SK-N-SH (cell line): ENCODE data around the gene DSCAM. TPM values are rescaled to one million over a fixed set of nuclear protein-coding genes. Genes with fewer than 3 reads are reported as not detected.

Source experiments
- CTCF ChIA-PET: fragments of 300-600, 350-600 bp; formaldehyde crosslinking; extraction: SDS; loops from one replicate; lab custom pipeline; 2021; lab: Yijun Ruan, JAX
- POLR2A ChIA-PET: fragments of 350-600 bp; sonication (Branson Sonifier 250); formaldehyde crosslinking; extraction: SDS; loops from one replicate; lab custom pipeline; 2020; ENCODE audit warnings: antibody characterized with exemption, inconsistent platforms; lab: Yijun Ruan, JAX
- DNase-seq: peaks from one replicate; pipeline ENCODE4 v3.0.0; 2012
- H2AFZ ChIP-seq: fragments of 200-600 bp; sonication (generic); 2 replicates; pipeline ENCODE4 v1.8.1; 2016; ENCODE audit warnings: antibody characterized with exemption, mild to moderate bottlenecking, low read depth
- H3F3A ChIP-seq: fragments of 200-600 bp; sonication (generic); replicated peaks from 2 replicates; pipeline ENCODE3; 2016; ENCODE audit warnings: antibody characterized with exemption, mild to moderate bottlenecking; ENCODE audit not compliant: insufficient read depth
- H3K27ac ChIP-seq, 2 experiments: fragments of 200-500 bp in 1 of 2; fragments of 200-600 bp in 1 of 2; sonication (Bioruptor generic) in 1 of 2; sonication (generic), shearing (Covaris generic) in 1 of 2; 2 replicates each; pipeline versions ENCODE4 v1.5.1 to v1.6.1; 2014 to 2016; ENCODE audit warnings: low read depth in 2 of 2, inconsistent platforms in 1 of 2, low read length in 1 of 2, mild to moderate bottlenecking in 1 of 2, mixed read lengths in 1 of 2
- H3K27me3 ChIP-seq: fragments of 200-600 bp; sonication (generic), shearing (Covaris generic); 2 replicates; pipeline ENCODE4 v1.6.1; 2016; ENCODE audit warnings: mixed run types; ENCODE audit not compliant: insufficient read depth
- H3K36me3 ChIP-seq, 2 experiments: fragments of 200-500 bp in 1 of 2; fragments of 200-600 bp in 1 of 2; sonication (Bioruptor generic) in 1 of 2; sonication (generic) in 1 of 2; replicated peaks in 1 of 2; 2 replicates each; pipeline versions ENCODE3 to v1.5.1; 2014 to 2016; ENCODE audit warnings: low read length in 1 of 2, mild to moderate bottlenecking in 1 of 2; ENCODE audit not compliant: insufficient read depth in 2 of 2, control insufficient read depth in 1 of 2
- H3K4me1 ChIP-seq, 2 experiments: fragments of 200-500 bp in 1 of 2; fragments of 200-600 bp in 1 of 2; sonication (Bioruptor generic) in 1 of 2; sonication (generic), shearing (Covaris generic) in 1 of 2; 2 replicates each; pipeline versions ENCODE4 v1.5.1 to v1.6.1; 2014 to 2016; ENCODE audit warnings: low read depth in 1 of 2, low read length in 1 of 2, mixed run types in 1 of 2; ENCODE audit not compliant: insufficient read depth in 2 of 2, control insufficient read depth in 1 of 2
- H3K4me2 ChIP-seq: fragments of 200-600 bp; sonication (generic), shearing (Covaris generic); 2 replicates; pipeline ENCODE4 v1.6.1; 2017; ENCODE audit warnings: mixed run types
- H3K4me3 ChIP-seq, 2 experiments: fragments of 200-500 bp in 1 of 2; fragments of 200-600 bp in 1 of 2; sonication (Bioruptor generic) in 1 of 2; sonication (generic), shearing (Covaris generic) in 1 of 2; 2 replicates each; pipeline versions ENCODE4 v1.5.1 to v1.8.1; 2014 to 2016; ENCODE audit warnings: low read depth in 2 of 2, inconsistent platforms in 1 of 2, low read length in 1 of 2, mild to moderate bottlenecking in 1 of 2, mixed read lengths in 1 of 2, moderate library complexity in 1 of 2
- H3K79me2 ChIP-seq: fragments of 200-600 bp; sonication (generic); 2 replicates; pipeline ENCODE4 v1.8.1; 2017; ENCODE audit warnings: mild to moderate bottlenecking; ENCODE audit not compliant: insufficient read depth
- H3K9ac ChIP-seq: fragments of 200-600 bp; sonication (generic); 2 replicates; pipeline ENCODE4 v1.6.1; 2017; ENCODE audit warnings: mixed run types
- H3K9me2 ChIP-seq: fragments of 200-600 bp; sonication (generic); 2 replicates; pipeline ENCODE4 v1.6.1; 2017; ENCODE audit warnings: mixed run types
- H3K9me3 ChIP-seq: fragments of 200-600 bp; sonication (generic); 2 replicates; pipeline ENCODE4 v1.6.1; 2017; ENCODE audit warnings: mixed run types, mild to moderate bottlenecking, moderate library complexity
- H4K20me1 ChIP-seq: fragments of 200-600 bp; sonication (generic); 2 replicates; pipeline ENCODE4 v1.6.1; 2017; ENCODE audit warnings: mild to moderate bottlenecking, mixed run types; ENCODE audit not compliant: insufficient read depth
- CHD2 ChIP-seq: fragments of 150-350 bp; IDR thresholded peaks from 2 replicates; pipeline ENCODE4 v1.6.1; 2018; ENCODE audit warnings: low read length; ENCODE audit not compliant: partially characterized antibody
- EZH2phosphoT487 ChIP-seq: fragments of 200-600 bp; sonication (generic); IDR thresholded peaks from 2 replicates; pipeline ENCODE4 v1.6.1; 2017; ENCODE audit warnings: low read depth, mixed run types, mild to moderate bottlenecking, antibody characterized with exemption, moderate library complexity, borderline replicate concordance
- FOXJ3 ChIP-seq: sonication (generic); formaldehyde crosslinking; IDR thresholded peaks from 2 replicates; pipeline ENCODE4 v1.5.1; 2020; ENCODE audit warnings: mild to moderate bottlenecking, missing genetic modification reagents
- GATA2 ChIP-seq: sonication (generic); formaldehyde crosslinking; IDR thresholded peaks from 2 replicates; pipeline ENCODE4 v1.5.0; 2020; ENCODE audit warnings: mild to moderate bottlenecking, missing genetic modification reagents
- JUND ChIP-seq: IDR thresholded peaks from 2 replicates; pipeline ENCODE4 v1.4.0; 2012
- MXI1 ChIP-seq: IDR thresholded peaks from 2 replicates; pipeline ENCODE4 v1.6.1; 2012; ENCODE audit warnings: mild to moderate bottlenecking, low read depth, low read length, improper control_type of control experiment
- NFIC ChIP-seq: IDR thresholded peaks from 2 replicates; pipeline ENCODE4 v1.4.0; 2012; ENCODE audit warnings: borderline replicate concordance
- POLR2AphosphoS5 ChIP-seq: IDR thresholded peaks from 2 replicates; pipeline ENCODE4 v1.6.1; 2012; ENCODE audit warnings: low read depth, low read length
- RAD21 ChIP-seq: IDR thresholded peaks from 2 replicates; pipeline ENCODE4 v1.6.1; 2012; ENCODE audit warnings: mild to moderate bottlenecking, low read length
- RCOR1 ChIP-seq: fragments of 150-350 bp; IDR thresholded peaks from 2 replicates; pipeline ENCODE4 v1.6.1; 2017; ENCODE audit warnings: antibody characterized with exemption, low read length
- RFX5 ChIP-seq: IDR thresholded peaks from 2 replicates; pipeline ENCODE4 v1.6.1; 2012; ENCODE audit warnings: mild to moderate bottlenecking, improper control_type of control experiment, low read length
- RXRA ChIP-seq: IDR thresholded peaks from 2 replicates; pipeline ENCODE4 v1.4.0; 2012; ENCODE audit warnings: low read depth, mild to moderate bottlenecking, borderline replicate concordance
- TCF12 ChIP-seq: IDR thresholded peaks from 2 replicates; pipeline ENCODE4 v1.4.0; 2012
- TEAD4 ChIP-seq: IDR thresholded peaks from 2 replicates; pipeline ENCODE4 v1.4.0; 2012; ENCODE audit warnings: mild to moderate bottlenecking, borderline replicate concordance; ENCODE audit not compliant: insufficient read depth
- WGBS: methylation state at CpG from one replicate; pipeline ENCODE4 v1.1.6; 2017; ENCODE audit warnings: low lambda C conversion rate; 5-methylcytosine and 5-hydroxymethylcytosine counted together
- polyA plus RNA-seq, 3 experiments: library from polyadenylated mRNA; depleted of rRNA; stranded (reverse); fragments of >200 nt; gene quantifications; 2 replicates each; pipeline ENCODE4 v1.2.3, GENCODE V29; 2012
- TF ChIP-seq, protein P1 (sequence below): IDR thresholded peaks from 2 replicates; pipeline ENCODE4 v1.4.0; 2012; ENCODE audit warnings: low read depth, borderline replicate concordance
- TF ChIP-seq, protein P2 (sequence below): IDR thresholded peaks from 2 replicates; pipeline ENCODE4 v1.4.0; 2012; ENCODE audit warnings: low read depth
- TF ChIP-seq, protein P3 (sequence below): IDR thresholded peaks from 2 replicates; pipeline ENCODE4; 2012
- TF ChIP-seq, protein P4 (sequence below): fragments of 150-350 bp; IDR thresholded peaks from 2 replicates; pipeline ENCODE4 v1.6.1; 2016; ENCODE audit warnings: mild to moderate bottlenecking, low read depth, low read length
- TF ChIP-seq, protein P5 (sequence below): fragments of 200-600 bp; sonication (generic); IDR thresholded peaks from 2 replicates; pipeline ENCODE4 v1.6.1; 2017; ENCODE audit warnings: antibody characterized with exemption, mild to moderate bottlenecking, moderate library complexity
- TF ChIP-seq, protein P6 (sequence below): IDR thresholded peaks from 2 replicates; pipeline ENCODE4 v1.6.1; 2012; ENCODE audit warnings: mild to moderate bottlenecking, low read depth, low read length, moderate library complexity

Gene DSCAM
- polyA plus RNA-seq, 1 of the 3 experiments (the other 2 are of a cell fraction): not detected

DNA sequence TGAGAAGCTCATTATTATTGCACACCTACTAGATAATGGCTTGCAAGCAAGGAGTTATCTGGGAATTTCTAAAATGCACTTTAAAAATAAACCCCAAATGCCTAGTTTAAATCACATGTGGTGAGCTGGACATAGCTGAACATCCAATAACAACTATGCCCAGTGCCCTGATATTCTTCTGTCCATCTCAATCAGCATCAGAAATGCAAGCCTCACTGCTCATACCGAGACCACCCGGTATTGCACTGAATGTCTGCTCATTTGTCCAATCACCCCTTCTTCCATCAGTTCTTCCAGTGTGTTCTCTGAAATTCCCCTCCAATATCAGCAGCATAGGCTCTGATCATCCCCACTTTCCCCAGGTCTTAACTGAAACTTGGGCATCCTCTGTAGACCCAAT is 383.8 kb downstream of the DSCAM start:
- Histone ChIP-seq H3K9me2 (no peaks in the 10 kb centered on the region), H3K79me2 (no peaks in the 10 kb centered on the region), H3K9ac (no peak overlapping the region), H3K27me3 (no peaks in the 10 kb centered on the region), H3K27ac (no peak overlapping the region), H2AFZ (no peak overlapping the region), H3K4me1 (no peaks in the 10 kb centered on the region), H3F3A (no peaks in the 10 kb centered on the region), H4K20me1 (no peaks in the 10 kb centered on the region), H3K9me3 (peaks cover 5% of the 10 kb centered on the region; the same call in 1 of the 2 replicates), H3K36me3 (no peaks in the 10 kb centered on the region), H3K4me2 (no peak overlapping the region), H3K4me3 (no peak overlapping the region)
- DNase-seq: no peak
- ChIA-PET CTCF (interaction anchor here (1.4 to 5.0 kb wide), 2 partner anchors 14 to 380 kb away, joined by 4 to 29 read pairs; no protein-coding TSS in a partner anchor), POLR2A (no interaction called here)
- TF ChIP-seq RXRA (no peak), TCF12 (no peak), FOXJ3 (CRISPR knock-in tag) (no peak), GATA2 (CRISPR knock-in tag) (no peak), EZH2phosphoT487 (no peak)
- 20% methylated on average over 2 of the region's 2 CpGs for WGBS

DNA sequence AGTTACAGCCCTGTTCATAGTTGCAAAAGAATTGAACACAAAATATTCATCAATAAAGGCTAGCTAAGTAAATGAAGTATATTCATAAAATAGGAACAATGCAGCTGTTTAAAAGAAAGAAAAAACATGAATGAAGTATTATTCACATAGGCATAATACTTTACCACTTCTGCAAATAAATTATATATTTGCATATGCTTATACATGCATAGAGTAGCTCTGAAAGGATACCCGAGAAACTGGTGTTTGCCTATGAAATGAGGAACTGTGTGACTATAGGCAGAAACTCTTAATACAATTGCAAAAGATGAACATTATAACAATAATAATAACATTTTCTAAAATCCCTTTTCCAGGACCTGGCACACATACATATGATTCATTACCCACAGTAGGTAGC is 385.9 kb downstream of the DSCAM start:
- Histone ChIP-seq H3K9me3 (peaks cover 5% of the 10 kb centered on the region), H2AFZ (no peak overlapping the region), H3K36me3 (no peaks in the 10 kb centered on the region), H4K20me1 (no peaks in the 10 kb centered on the region), H3K4me2 (no peak overlapping the region), H3K27me3 (no peaks in the 10 kb centered on the region), H3K9me2 (no peaks in the 10 kb centered on the region), H3K9ac (no peak overlapping the region), H3K27ac (no peak overlapping the region), H3K4me1 (no peaks in the 10 kb centered on the region), H3F3A (no peaks in the 10 kb centered on the region), H3K4me3 (no peak overlapping the region), H3K79me2 (no peaks in the 10 kb centered on the region)
- 8% methylated on average over 1 of the region's 1 CpG for WGBS
- no peak for DNase-seq
- CTCF ChIA-PET: interaction anchor here (0.6 to 1.8 kb wide), 3 partner anchors 74 to 608 kb away, joined by 4 to 6 read pairs (median 4); no protein-coding TSS in a partner anchor
- POLR2A ChIA-PET: no interaction called here
- no peak for TF ChIP-seq GATA2 (CRISPR knock-in tag)
- no peak for TF ChIP-seq RFX5
- no peak for TF ChIP-seq FOXJ3 (CRISPR knock-in tag)
- TF ChIP-seq, protein P1, sequence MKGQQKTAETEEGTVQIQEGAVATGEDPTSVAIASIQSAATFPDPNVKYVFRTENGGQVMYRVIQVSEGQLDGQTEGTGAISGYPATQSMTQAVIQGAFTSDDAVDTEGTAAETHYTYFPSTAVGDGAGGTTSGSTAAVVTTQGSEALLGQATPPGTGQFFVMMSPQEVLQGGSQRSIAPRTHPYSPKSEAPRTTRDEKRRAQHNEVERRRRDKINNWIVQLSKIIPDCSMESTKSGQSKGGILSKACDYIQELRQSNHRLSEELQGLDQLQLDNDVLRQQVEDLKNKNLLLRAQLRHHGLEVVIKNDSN: no peak
- TF ChIP-seq, protein P2, sequence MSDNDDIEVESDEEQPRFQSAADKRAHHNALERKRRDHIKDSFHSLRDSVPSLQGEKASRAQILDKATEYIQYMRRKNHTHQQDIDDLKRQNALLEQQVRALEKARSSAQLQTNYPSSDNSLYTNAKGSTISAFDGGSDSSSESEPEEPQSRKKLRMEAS: no peak
- TF ChIP-seq, protein P3, sequence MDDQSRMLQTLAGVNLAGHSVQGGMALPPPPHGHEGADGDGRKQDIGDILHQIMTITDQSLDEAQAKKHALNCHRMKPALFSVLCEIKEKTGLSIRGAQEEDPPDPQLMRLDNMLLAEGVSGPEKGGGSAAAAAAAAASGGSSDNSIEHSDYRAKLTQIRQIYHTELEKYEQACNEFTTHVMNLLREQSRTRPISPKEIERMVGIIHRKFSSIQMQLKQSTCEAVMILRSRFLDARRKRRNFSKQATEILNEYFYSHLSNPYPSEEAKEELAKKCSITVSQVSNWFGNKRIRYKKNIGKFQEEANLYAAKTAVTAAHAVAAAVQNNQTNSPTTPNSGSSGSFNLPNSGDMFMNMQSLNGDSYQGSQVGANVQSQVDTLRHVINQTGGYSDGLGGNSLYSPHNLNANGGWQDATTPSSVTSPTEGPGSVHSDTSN: no peak
- TF ChIP-seq CHD2: no peak
- TF ChIP-seq TEAD4: no peak
- no peak for TF ChIP-seq POLR2AphosphoS5
- no peak for TF ChIP-seq RAD21
- TF ChIP-seq MXI1: no peak
- TF ChIP-seq, protein P4, sequence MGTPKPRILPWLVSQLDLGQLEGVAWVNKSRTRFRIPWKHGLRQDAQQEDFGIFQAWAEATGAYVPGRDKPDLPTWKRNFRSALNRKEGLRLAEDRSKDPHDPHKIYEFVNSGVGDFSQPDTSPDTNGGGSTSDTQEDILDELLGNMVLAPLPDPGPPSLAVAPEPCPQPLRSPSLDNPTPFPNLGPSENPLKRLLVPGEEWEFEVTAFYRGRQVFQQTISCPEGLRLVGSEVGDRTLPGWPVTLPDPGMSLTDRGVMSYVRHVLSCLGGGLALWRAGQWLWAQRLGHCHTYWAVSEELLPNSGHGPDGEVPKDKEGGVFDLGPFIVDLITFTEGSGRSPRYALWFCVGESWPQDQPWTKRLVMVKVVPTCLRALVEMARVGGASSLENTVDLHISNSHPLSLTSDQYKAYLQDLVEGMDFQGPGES: no peak
- TF ChIP-seq, protein P5, sequence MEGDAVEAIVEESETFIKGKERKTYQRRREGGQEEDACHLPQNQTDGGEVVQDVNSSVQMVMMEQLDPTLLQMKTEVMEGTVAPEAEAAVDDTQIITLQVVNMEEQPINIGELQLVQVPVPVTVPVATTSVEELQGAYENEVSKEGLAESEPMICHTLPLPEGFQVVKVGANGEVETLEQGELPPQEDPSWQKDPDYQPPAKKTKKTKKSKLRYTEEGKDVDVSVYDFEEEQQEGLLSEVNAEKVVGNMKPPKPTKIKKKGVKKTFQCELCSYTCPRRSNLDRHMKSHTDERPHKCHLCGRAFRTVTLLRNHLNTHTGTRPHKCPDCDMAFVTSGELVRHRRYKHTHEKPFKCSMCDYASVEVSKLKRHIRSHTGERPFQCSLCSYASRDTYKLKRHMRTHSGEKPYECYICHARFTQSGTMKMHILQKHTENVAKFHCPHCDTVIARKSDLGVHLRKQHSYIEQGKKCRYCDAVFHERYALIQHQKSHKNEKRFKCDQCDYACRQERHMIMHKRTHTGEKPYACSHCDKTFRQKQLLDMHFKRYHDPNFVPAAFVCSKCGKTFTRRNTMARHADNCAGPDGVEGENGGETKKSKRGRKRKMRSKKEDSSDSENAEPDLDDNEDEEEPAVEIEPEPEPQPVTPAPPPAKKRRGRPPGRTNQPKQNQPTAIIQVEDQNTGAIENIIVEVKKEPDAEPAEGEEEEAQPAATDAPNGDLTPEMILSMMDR: no peak
- TF ChIP-seq JUND: no peak
- TF ChIP-seq, protein P6, sequence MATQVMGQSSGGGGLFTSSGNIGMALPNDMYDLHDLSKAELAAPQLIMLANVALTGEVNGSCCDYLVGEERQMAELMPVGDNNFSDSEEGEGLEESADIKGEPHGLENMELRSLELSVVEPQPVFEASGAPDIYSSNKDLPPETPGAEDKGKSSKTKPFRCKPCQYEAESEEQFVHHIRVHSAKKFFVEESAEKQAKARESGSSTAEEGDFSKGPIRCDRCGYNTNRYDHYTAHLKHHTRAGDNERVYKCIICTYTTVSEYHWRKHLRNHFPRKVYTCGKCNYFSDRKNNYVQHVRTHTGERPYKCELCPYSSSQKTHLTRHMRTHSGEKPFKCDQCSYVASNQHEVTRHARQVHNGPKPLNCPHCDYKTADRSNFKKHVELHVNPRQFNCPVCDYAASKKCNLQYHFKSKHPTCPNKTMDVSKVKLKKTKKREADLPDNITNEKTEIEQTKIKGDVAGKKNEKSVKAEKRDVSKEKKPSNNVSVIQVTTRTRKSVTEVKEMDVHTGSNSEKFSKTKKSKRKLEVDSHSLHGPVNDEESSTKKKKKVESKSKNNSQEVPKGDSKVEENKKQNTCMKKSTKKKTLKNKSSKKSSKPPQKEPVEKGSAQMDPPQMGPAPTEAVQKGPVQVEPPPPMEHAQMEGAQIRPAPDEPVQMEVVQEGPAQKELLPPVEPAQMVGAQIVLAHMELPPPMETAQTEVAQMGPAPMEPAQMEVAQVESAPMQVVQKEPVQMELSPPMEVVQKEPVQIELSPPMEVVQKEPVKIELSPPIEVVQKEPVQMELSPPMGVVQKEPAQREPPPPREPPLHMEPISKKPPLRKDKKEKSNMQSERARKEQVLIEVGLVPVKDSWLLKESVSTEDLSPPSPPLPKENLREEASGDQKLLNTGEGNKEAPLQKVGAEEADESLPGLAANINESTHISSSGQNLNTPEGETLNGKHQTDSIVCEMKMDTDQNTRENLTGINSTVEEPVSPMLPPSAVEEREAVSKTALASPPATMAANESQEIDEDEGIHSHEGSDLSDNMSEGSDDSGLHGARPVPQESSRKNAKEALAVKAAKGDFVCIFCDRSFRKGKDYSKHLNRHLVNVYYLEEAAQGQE: no peak
- no peak for TF ChIP-seq NFIC
- no peak for TF ChIP-seq RCOR1
